ENCODE results near the gene TNFAIP8L1. TPM values are rescaled to one million over a fixed set of nuclear protein-coding genes. Genes with fewer than 3 reads are reported as not detected.
A peak's percentile ranks its signal among the peaks of the same experiment; 100 is the strongest.
"Not testable (repeated sequence)": the region's sequence is repeated elsewhere in the genome, so short reads cannot be mapped to it uniquely, and the experiment has no call there.

Gene TNFAIP8L1
- 10 to 100 TPM; 18.4 to 18.6 TPM for total RNA-seq

DNA sequence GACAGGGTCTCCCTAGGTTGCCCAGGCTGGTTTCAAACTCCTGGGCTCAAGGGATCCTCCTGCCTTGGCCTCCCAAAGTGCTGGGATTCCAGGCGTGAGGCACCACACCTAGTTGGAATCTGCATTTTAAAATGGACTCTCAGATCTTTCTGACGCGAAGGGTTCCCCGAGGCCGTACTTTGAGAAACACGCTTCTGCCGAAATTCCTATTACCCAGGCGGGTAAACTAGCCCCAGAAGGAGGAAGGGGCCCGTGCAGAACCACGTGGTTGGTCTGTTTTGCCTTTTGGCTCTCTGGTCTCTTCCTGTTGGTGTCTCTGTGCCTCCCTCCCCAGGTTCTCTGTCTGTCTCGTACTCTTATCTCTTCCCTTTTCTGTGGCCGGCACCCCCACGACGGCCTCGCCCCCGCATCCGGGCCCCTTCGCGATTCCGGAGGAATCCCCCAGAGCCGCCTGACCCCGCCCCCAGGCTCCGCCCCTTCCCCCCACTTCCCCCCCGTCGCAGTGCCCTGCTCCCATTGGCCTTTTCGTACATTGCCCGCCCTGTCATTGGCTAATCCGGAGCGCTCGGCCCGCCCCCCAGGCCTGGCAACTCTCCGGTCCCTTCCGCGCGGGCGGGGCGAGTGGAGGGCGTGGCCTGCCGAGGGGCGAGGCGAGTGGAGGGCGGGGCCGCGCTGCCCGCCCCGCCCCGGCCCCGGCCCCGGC, at the start of gene TNFAIP8L1:
TSS of gene TNFAIP8L1 (plus strand) at position 689 of the 703 bp plus-strand sequence. CDS start 12,354 bp downstream, outside the sequence.
- H3K9me3 Mint-ChIP-seq: no peaks in the 10 kb centered on the region
- peaks cover 41% of the 10 kb centered on the region for H3K4me1 Mint-ChIP-seq
- ChIA-PET POLR2A (no interaction called here), CTCF (interaction anchor here (1.9 kb wide), 1 partner anchor 63 kb away, joined by 9 read pairs; no protein-coding TSS in a partner anchor)
- H3K27me3 Mint-ChIP-seq: no peaks in the 10 kb centered on the region
- peak; percentile 99 for DNase-seq
- peak within 1 kb of the TSS; percentile 96 for H3K4me3 Mint-ChIP-seq
- H3K27ac Mint-ChIP-seq: peak within 1 kb of the TSS; percentile 86
- H3K36me3 Mint-ChIP-seq (ENCODE audit: low read depth): no peaks in the 10 kb centered on the region

DNA sequence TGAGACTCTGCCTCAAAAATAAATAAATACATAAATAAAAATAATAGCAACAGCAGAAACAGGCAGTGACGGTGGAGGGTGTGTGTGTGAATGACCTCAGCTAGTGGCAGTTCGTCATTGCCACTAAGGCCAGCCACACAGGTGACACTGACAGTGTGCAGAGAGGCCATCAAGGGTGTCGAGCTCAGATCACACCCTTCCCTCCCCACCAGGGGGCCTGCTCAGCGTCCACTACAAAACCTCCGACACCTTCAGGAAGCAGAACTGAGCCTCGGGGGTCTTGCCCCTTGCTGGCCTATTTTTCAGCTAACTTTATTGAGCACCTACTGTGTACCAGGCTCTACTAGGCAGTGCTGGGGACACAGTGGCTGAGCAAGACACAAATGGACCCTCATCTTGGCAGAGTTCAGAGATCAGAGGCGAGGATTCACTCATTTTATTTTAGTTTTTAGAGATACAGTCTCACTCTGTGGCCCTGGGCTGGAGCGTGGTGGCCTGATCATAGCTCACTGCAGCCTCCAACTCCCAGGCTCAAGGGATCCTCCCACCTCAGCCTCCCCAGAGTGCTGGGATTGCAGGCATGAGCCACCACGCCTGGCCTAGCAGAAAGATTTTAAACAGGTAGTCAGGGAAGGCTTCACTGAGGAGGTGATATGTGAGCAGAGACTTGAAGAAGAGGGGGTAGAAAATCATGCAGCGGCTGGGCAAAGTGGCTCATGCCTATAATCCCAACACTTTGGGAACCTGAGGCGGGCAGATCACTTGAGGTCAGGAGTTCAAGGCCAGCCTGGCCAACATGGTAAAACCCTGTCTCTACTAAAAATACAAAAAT, 49.5 kb upstream of the TNFAIP8L1 start:
- Mint-ChIP-seq H3K4me3 (no peak overlapping the region), H3K27ac (no peak overlapping the region), H3K4me1 (no peaks in the 10 kb centered on the region), H3K27me3 (peaks cover 36% of the 10 kb centered on the region), H3K9me3 (no peaks in the 10 kb centered on the region), H3K36me3 (ENCODE audit: low read depth) (no peaks in the 10 kb centered on the region)
- POLR2A ChIA-PET: no interaction called here
- CTCF ChIA-PET: interaction anchor here (1.0 to 2.0 kb wide), 4 partner anchors 14 to 47 kb away, joined by 3 to 7 read pairs (median 4); no protein-coding TSS in a partner anchor
- DNase-seq: peak; percentile 27

DNA sequence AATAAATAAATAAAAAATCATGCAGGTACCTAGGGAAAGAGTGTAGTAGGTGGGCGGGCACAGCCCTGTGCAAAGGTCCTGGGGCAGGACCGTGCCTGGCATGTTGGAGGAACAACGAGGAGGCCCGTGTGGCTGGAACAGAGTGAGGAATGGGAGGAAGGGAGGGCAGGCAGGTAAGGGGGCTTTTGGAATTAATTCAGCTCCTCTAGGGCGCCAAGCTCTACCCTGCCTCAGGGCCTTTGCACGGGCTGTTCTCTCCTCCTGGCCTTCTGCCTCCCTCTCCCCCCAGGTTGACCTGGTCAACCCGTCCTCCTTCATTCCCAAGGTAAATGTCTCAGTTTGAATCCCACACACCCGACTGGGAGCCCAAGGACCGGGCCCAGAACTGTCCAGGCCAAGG, 48.8 kb upstream of the TNFAIP8L1 start:
- Mint-ChIP-seq H3K27ac (no peak overlapping the region), H3K9me3 (no peaks in the 10 kb centered on the region), H3K27me3 (peaks cover 29% of the 10 kb centered on the region), H3K4me3 (no peak overlapping the region), H3K4me1 (no peaks in the 10 kb centered on the region), H3K36me3 (ENCODE audit: low read depth) (no peaks in the 10 kb centered on the region)
- POLR2A ChIA-PET: no interaction called here
- DNase-seq: no peak
- CTCF ChIA-PET: interaction anchor here (1.3 to 2.0 kb wide), 3 partner anchors 14 to 46 kb away, joined by 3 to 7 read pairs (median 6); no protein-coding TSS in a partner anchor

DNA sequence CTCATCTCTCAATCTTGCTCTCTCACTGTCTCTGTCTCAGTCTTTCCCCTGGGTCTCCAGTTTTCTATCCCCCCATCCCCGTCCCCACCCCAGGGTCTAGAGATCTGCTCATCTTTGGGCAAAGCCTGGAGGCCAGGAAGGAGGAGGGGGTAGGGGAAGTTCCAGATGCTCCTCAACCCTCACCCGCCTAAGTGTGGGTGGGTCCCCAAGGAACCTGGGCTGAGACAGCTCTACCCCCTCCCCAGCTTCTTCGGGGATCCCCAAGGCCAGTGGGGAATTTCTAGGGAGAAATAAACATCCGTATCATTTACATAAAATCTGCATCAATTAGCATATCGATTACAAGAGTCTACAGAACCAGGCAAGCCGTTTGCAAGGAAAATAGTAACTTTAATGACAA, 48.0 kb upstream of the TNFAIP8L1 start:
- no peak for DNase-seq
- Mint-ChIP-seq H3K4me1 (no peaks in the 10 kb centered on the region), H3K4me3 (no peak overlapping the region), H3K27ac (no peak overlapping the region), H3K36me3 (ENCODE audit: low read depth) (no peaks in the 10 kb centered on the region), H3K27me3 (peaks cover 23% of the 10 kb centered on the region), H3K9me3 (no peaks in the 10 kb centered on the region)
- ChIA-PET CTCF (no interaction called here), POLR2A (no interaction called here)

DNA sequence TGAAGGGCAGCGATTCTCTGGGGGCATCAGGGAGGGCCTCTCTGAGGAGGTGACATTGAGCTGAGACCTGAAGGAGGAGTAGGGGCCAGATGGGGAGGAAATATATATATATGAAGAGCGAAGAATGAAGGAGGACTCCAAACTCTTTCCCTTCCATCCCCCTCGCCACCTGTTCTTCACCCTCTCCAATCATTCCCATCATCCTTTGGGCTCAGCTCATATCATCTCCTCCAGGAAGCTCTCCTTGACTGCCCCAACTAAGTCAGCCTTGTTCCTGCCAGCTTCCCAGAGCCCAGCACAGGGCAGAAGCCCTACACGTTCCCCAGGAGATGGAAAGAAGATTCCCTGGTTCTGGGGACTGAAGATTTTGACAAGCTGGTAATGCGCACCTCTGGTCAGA, 46.9 kb upstream of the TNFAIP8L1 start:
- ChIA-PET POLR2A (no interaction called here), CTCF (interaction anchor here (0.8 kb wide), 1 partner anchor 199 kb away, joined by 4 read pairs; the partner anchor contains the start of gene FEM1A)
- H3K27me3 Mint-ChIP-seq: peaks cover 29% of the 10 kb centered on the region

DNA sequence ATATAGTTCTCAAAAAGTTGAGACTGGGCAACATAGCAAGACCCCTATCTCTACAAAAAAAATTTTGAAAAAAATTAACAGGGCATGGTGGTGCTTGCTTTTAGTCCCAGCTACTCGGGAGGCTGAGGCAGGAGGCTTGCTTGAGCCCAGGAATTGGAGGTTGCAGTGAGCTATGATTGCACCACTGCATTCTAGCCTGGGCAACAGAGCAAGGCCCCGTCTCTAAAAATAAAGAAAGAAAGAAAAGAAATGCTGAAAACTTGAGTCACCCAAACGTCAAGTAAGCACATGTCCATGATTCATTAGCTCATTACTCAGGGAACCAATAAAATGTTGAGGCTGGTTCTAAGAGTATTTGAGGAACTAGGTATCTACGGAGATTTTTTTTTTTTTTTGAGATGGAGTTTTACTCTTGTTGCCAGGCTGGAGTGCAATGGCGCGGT, 45.9 kb upstream of the TNFAIP8L1 start:
- Mint-ChIP-seq H3K36me3 (ENCODE audit: low read depth) (no peaks in the 10 kb centered on the region), H3K4me1 (peaks cover 5% of the 10 kb centered on the region), H3K27ac (no peak overlapping the region), H3K9me3 (no peaks in the 10 kb centered on the region), H3K27me3 (peaks cover 32% of the 10 kb centered on the region), H3K4me3 (no peak overlapping the region)
- CTCF ChIA-PET: interaction anchor here (1.5 kb wide), 1 partner anchor 43 kb away, joined by 3 read pairs; no protein-coding TSS in a partner anchor
- POLR2A ChIA-PET: no interaction called here
- DNase-seq: no peak

More for the DNA sequence above, 46.9 kb upstream of the TNFAIP8L1 start:
- no peak for DNase-seq
- H3K27ac Mint-ChIP-seq: no peak overlapping the region
- H3K36me3 Mint-ChIP-seq (ENCODE audit: low read depth): no peaks in the 10 kb centered on the region
- H3K9me3 Mint-ChIP-seq: no peaks in the 10 kb centered on the region
- peaks cover 3% of the 10 kb centered on the region for H3K4me1 Mint-ChIP-seq
- H3K4me3 Mint-ChIP-seq: no peak overlapping the region

DNA sequence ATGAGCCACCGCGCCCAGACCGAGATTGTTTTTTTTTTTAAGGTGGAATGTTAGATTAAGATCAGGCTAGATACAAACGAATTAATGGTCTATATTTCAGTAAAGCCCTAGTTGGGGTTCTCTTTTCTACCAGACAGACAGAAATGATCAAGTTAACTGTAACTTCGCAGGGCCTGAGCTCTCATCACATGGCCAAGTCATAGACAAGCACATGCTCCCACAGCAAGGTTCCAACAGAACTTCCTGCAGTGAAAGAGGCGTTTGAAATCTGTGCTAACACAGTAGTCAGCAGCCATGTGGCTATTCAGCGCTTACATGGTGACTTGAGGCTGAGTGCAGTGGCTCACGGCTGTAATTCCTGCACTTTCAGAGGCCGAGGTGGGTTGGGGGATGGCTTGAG, 45.1 kb upstream of the TNFAIP8L1 start:
- DNase-seq: no peak
- Mint-ChIP-seq H3K27me3 (peaks cover 36% of the 10 kb centered on the region), H3K27ac (no peak overlapping the region), H3K4me3 (no peak overlapping the region), H3K9me3 (no peaks in the 10 kb centered on the region), H3K4me1 (peaks cover 5% of the 10 kb centered on the region), H3K36me3 (ENCODE audit: low read depth) (no peaks in the 10 kb centered on the region)
- ChIA-PET CTCF (interaction anchor here (1.5 kb wide), 1 partner anchor 42 kb away, joined by 3 read pairs; no protein-coding TSS in a partner anchor), POLR2A (no interaction called here)

DNA sequence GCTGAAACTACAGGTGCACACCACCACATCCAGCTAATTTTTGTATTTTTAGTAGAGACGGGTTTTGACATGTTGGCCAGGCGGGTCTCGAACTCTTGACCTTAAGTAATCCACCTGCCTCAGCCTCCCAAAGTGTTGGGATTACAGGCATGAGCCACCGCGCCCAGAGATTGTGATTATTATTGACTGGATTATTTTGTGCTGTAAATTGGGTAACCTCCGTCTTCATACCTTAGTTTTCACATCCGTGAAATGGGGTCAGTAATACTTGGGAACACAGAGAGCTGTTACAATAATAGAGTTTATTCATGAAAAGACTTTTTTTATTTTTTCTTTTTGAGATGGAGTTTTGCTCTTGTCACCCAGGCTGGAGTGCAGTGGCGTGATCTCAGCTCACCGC, 44.2 kb upstream of the TNFAIP8L1 start:
- H3K27me3 Mint-ChIP-seq: peaks cover 35% of the 10 kb centered on the region
- H3K4me1 Mint-ChIP-seq; H3K9me3 Mint-ChIP-seq; H3K36me3 Mint-ChIP-seq (ENCODE audit: low read depth); H3K4me3 Mint-ChIP-seq; DNase-seq; POLR2A ChIA-PET; H3K27ac Mint-ChIP-seq; CTCF ChIA-PET: not testable (repeated sequence)

DNA sequence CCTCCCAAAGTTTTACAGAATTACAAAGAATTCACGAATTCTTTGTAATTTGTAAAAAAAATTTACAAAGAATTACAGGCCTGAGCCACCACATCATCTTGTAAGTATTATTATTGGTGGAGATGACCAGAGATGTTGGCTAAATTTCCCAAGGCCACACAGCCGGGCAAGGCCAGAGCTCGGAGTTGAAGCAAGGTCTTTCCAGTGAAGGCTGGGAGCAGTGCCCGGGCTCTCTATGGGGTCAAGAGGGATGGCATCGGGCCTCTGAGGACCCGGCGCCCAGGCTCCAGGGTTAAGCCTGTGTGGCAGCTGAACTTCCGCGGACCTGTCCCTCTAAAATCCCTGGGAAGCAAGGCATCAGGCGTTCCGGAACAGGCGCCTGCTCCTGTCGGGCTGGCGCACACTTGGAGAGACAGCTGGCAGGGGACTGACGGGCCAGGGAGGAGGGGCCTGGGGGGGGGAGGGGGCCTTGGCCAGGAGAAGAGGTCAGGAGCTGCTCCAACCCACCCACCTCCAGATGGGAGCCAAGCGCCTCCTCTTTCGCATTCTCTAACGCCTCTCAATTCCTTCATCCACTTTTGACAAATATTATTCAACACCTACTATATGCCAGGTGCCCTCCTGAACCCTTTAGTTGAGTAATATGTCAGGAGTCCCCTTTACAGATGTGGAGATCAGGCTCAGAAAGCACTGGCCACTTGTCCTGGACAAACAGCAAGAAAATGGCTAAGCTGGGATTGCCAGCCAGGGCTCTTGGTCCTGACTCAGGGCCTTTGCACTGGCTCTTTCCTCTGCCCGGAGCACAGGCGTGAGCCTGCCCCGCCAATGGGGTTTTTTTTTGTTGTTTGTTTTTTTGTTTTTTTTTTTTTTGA, 43.0 kb upstream of the TNFAIP8L1 start:
- ChIA-PET CTCF (interaction anchor here (0.7 to 0.8 kb wide), 2 partner anchors 29 to 71 kb away, joined by 3 read pairs; no protein-coding TSS in a partner anchor), POLR2A (no interaction called here)
- Mint-ChIP-seq H3K4me3 (no peak overlapping the region), H3K9me3 (no peaks in the 10 kb centered on the region), H3K27me3 (peaks cover 39% of the 10 kb centered on the region), H3K36me3 (ENCODE audit: low read depth) (no peaks in the 10 kb centered on the region), H3K4me1 (peaks cover 5% of the 10 kb centered on the region), H3K27ac (no peak overlapping the region)
- DNase-seq: no peak

DNA sequence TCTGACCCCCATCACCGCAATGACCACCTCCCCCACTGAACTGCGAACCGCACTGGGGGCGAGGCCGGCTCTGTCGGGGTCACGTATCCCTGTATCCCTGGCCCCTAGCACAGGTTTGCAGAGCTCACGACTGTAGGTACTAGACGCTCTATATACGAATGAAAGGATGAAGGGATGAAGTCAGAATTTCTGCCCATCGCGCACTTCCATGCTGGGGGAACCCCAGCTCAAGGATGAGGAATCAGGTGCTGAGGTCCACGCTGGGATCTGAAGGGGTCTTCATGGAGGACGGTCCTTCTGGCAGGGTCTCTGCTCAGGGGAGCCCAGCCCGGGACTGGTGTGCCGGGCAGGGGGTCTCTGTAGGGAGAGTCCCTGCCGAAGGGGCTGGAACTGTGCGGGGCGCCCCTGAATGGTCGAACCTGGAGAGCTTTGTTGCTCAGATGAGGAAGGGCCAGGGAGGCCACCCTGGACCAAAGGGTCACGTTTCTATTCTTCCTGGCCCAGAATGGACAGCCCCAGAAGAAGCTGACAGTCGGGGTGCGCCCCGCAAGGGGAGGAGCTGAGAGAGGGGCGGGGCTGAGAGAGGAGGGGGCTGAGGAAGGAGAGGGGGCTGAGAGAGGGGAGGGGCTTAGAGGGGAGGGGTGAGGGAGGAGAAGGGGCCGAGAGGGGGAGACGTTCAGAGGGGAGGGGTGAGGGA, 41.9 kb upstream of the TNFAIP8L1 start:
- peaks cover 36% of the 10 kb centered on the region for H3K27me3 Mint-ChIP-seq
- POLR2A ChIA-PET: no interaction called here
- peaks cover 5% of the 10 kb centered on the region for H3K4me1 Mint-ChIP-seq
- H3K36me3 Mint-ChIP-seq (ENCODE audit: low read depth): no peaks in the 10 kb centered on the region
- no peak overlapping the region for H3K4me3 Mint-ChIP-seq
- DNase-seq: peak; percentile 24
- no peak overlapping the region for H3K27ac Mint-ChIP-seq
- H3K9me3 Mint-ChIP-seq: no peaks in the 10 kb centered on the region
- CTCF ChIA-PET: interaction anchor here (1.1 kb wide), 2 partner anchors 39 to 73 kb away, joined by 3 read pairs; no protein-coding TSS in a partner anchor

DNA sequence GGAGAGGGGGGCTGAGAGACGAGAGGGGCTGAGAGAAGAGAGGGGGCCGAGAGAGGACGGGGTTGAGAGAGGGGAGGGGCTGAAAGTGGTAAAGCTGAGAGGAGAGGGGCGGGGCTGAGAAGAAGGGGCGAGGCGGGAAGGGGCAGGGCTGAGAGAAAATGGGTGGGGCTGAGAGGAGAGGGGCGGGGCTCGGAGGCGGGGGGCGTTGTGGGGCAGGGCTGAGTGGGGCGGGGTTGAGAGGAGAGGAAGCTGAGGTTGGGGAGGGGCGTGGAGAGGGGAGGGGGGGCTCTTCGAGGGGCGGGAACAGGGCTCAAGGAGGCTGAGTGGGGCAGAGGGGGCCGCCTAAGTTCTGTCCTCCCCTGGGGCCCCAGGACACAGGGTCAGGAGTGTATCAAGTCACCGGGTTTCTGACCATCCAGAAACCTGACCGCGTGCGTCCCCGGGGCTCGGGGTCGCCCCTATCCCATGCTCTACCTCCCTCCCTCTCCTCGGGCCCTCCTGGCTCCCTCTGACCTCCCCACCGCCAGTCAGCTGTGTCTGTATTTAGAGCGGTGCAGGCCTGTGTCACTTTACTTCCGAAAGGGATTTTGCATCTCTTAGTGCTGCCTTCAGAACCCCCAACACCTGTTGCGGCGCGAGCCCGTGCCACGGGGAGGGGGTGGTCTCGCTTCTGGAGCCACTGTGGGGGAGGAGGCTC, 41.2 kb upstream of the TNFAIP8L1 start:
- Mint-ChIP-seq H3K27ac (no peak overlapping the region), H3K4me3 (no peak overlapping the region), H3K36me3 (ENCODE audit: low read depth) (no peaks in the 10 kb centered on the region), H3K27me3 (peaks cover 32% of the 10 kb centered on the region), H3K4me1 (peaks cover 5% of the 10 kb centered on the region), H3K9me3 (no peaks in the 10 kb centered on the region)
- ChIA-PET CTCF (interaction anchor here (0.6 to 1.1 kb wide), 3 partner anchors 38 to 171 kb away, joined by 3 to 4 read pairs (median 3); no protein-coding TSS in a partner anchor), POLR2A (no interaction called here)
- peak; percentile 47 for DNase-seq

Measured in activated CD4-positive, alpha-beta memory T cell treated with anti-CD3 and anti-CD28 coated beads, Interleukin-2, amount 10 ng/mL, durations not matched to agents 7 days and 5 days (primary cell).